Stromal cell of bone marrow (primary cell): ENCODE measurements around the gene SF3B4.

ENCODE experiments used
- DNase-seq: peaks from one replicate; pipeline ENCODE4 v3.0.0-alpha.2; 2012; ENCODE audit warnings: low read depth

SF3B4 gene

DNA sequence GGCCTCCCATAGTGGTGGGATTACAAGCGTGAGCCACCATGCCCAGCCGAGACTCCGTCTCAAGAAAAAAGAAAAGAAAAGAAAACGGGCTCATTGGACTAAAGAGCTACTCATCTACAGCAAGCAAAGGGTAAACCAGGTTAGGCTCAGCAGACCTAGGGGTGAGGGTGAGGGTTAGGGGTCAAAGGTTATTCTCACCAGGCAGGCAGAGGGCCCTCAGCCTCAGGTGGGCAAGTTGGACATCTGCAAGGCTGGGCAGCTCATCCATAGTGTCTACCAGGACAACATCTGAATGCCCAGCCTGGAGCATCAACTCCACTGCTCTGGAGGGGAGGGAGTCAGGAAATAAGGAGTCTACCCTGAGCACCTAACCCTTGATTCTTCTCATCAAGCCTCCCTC is 5.6 kb upstream of the SF3B4 start:
- no peak for DNase-seq

GRCh38 chr1:149932474-149932873 is 4.9 kb upstream of the SF3B4 start:
- no peak for DNase-seq

- DNase-seq, result no peak
These were observed 3.7 kb upstream of the SF3B4 start for GRCh38 chr1:149931212-149931790.

DNA sequence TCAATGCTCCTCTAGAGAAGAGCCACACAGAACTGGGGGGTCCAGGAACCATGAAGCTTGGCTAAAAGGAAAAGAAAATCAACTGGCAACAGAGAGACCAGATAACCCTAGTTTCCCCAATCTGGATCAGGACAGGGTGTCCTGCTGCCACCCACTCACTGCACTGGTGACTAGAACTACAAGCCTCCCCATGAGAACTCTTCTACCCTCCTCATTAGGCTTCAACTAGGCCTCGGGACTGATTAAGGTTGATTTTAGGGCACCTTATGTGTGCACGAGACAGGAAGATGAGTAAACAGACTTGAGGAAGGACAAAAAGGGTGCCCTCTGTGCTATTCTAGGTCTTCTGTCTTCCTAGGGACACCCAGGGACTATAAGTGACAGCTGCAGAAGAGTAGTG is 2.3 kb upstream of the SF3B4 start:
- no peak for DNase-seq

DNA sequence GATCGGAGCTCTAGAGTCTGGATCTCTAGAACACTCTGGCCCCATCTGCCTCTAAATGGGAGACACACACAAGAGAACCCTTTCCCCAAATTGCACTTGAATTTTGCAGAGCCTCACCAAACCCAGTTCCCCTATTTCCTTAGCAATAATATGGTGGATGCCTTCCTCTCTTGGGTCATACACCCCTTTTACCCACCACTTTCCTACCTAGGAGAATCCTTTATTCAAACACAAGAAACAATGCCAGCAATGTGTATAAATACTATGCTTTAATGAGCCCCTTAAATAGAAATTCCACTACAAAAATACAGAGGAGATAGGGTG is 760 bp upstream of the SF3B4 start:
- no peak for DNase-seq

DNA sequence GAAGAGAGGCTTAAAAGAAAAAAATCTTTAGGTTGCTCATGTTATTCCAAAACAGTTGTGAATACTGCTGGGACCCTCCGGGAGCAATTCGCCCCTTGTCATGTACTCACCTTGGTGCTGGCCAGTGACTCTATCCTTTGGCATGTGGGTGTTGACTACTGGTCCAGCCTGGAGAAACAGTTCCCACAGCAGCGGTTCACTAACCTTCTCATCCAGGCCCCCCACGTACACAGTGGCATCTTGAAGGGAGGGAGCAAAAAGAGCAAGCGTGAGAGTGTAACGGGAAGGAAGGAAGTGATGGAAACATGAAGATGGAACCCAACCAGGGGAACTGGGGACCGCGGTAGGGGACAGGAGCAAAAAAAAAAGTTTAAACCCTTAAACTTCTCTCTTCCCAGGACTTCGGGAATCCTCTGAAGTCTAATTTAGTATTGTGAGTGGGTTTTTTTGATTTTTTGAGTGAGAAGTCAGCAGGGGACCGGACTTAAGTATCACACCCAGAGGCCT is 494 bp downstream of the SF3B4 start:
- DNase-seq, result no peak

GRCh38 chr1:149926296-149926695 is 1.3 kb downstream of the SF3B4 start:
- no peak for DNase-seq

GRCh38 chr1:149925751-149926150 is 1.9 kb downstream of the SF3B4 start:
- no peak for DNase-seq

- DNase-seq, result no peak
These were observed 2.3 kb downstream of the SF3B4 start for GRCh38 chr1:149925345-149925744.

GRCh38 chr1:149923626-149924025 is 4.0 kb downstream of the SF3B4 start:
- no peak for DNase-seq

DNA sequence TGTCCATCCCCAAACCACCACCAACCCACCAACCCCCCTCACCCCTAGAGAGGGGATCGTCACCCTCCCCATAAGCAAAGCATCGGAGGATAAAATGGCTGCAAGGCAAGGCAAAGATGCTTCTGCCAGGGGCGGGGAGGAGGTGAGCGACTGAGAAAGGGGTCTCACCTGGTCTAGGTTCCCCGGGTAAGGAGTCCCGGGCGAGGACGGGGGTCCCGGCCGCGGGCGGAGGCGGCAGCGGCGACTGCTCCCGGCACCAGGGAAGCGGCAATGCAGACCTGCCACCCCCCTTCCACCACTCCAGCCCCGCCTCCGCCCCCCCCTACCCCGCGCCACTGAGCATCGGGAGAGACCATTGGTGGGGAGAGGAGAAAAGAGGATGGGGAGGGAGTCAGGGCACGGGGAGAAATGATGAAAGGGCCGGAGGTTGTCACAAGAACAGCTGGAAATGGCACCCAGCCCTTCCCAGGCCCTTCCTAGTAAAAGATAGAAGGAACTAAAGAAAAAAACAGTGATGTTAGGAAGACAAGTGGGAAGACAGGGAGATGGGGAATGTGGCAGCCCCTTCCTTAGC is 9.9 kb downstream of the SF3B4 start, which contains the start of gene SV2A:
TSS of gene SV2A (minus strand) at position 274 of the 574 bp plus-strand sequence. CDS start 4,004 bp downstream, outside the sequence.
- peak; percentile 41 for DNase-seq

DNA sequence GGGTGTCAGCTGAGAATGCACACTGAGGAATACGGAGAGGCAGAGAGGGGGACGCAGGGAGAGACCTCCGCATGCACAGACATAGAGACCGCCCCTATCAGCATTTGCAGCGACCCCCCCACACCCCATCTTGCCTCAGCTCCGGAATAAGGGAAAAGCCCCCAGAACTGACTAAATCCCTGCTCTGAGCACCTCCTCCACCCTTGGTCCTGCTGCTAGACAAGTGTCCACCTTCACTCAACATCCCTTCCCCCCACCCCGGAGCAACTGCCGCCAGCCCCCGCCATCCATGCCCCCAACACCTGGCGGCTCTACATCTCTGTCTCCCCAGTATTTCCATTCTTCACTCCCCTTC is 10.7 kb downstream of the SF3B4 start:
- DNase-seq, result no peak

GRCh38 chr1:149916193-149916897 is 11.3 kb downstream of the SF3B4 start:
- DNase-seq, result no peak

GRCh38 chr1:149915429-149916192 is 12.0 kb downstream of the SF3B4 start:
- DNase-seq, result no peak

GRCh38 chr1:149914545-149914944 is 13.1 kb downstream of the SF3B4 start:
- no peak for DNase-seq

DNA sequence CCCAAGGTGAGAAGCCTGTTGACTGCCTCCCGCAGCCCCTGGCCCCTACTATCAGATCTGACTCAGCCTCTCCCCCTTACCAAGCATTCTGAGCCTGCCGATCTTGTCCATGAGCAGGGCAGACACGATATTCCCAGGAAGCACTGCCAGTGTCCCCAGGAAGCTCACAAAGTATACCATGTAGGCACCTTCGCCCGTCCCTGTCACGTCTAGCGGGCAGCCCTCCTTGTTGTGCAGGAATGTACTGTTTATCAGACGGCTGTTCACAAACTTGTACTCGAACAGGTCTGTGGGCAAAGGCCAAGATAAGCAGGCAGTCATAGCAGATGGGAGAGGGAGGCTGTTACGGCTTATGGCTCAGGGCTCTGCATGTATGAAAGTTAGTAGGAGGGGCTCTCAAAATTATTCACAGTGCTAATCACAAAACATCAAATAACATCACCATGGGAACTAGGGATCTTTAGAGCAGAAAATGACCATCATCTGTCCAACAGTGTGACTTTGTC is 21.0 kb downstream of the SF3B4 start:
- no peak for DNase-seq

DNA sequence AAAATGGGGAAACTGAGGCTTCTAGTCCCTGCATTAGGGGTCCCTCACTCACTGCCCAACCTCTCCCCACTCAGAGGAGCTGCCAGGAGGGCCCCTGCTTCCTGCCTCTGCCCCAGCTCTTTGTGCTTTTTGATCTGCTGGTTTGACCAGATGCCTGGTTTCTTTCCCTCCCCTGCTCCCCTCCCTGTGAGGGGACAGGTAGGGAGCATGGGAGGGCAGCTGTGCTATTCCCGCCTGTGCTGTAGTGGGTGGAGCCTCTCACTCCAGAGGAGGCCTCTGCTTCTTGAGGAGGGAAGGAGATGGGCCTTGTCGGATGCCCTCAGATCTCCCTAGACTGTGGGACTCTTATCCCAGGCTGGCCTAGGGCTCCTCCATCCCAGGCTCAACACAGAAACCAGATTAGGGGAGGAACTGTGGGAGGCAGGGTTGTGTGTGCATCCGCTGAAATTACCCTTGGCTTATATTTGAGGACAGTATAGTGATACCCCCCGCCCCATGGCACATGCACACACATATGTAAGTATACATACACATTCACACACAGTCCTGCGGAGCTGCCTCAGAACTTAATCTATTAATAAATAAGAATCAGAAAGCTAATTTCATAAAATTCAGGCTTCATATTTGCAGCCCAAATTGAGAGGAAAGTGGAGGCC is 23.6 kb downstream of the SF3B4 start:
- DNase-seq, result no peak

- DNase-seq, result peak; percentile 89
These were observed 27.9 kb downstream of the SF3B4 start, which contains the start of gene BOLA1 for GRCh38 chr1:149899460-149900284. TSS of gene BOLA1 (plus strand) at chr1:149899568. CDS start at chr1:149900060, 492 bp downstream.

DNA sequence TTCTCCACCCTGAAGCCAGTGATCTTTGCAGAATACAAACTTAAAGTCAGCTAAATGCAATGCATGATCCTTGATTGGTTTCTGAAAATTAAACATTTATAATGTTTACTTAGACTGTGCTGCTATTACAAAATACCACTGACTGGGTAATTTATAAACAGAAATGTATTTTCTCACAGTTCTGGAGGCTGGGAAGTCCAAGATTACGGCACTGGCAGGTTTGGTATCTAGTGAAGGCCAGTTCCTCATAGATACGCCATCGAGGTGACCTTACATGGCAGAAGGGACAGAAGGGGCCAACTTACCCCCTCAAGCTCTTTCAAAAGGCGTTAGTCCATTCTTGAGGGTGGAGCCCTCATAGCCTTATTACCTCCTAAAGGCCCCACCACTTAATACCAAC is 31.0 kb downstream of the SF3B4 start:
- DNase-seq, result no peak

GRCh38 chr1:149888999-149889289 is 38.7 kb downstream of the SF3B4 start:
- no peak for DNase-seq
